Adipocyte (in vitro differentiated cells): ENCODE results near the gene ST7.
A peak's percentile ranks its signal among the peaks of the same experiment; 100 is the strongest.
"Not testable (repeated sequence)": the region's sequence is repeated elsewhere in the genome, so short reads cannot be mapped to it uniquely, and the experiment has no call there.

Experiments
- DNase-seq: peaks from one replicate; pipeline ENCODE4 v3.0.0-alpha.2; 2015; ENCODE audit warnings: low read depth
- H3K27me3 ChIP-seq: replicated peaks from 2 replicates; pipeline ENCODE4 v1.7.0; 2013; ENCODE audit warnings: mild to moderate bottlenecking, low read length, moderate library complexity; ENCODE audit not compliant: control insufficient read depth, insufficient read depth
- H3K36me3 ChIP-seq: 2 replicates; pipeline ENCODE4 v1.7.0; 2013; ENCODE audit warnings: low read length, mild to moderate bottlenecking, moderate library complexity; ENCODE audit not compliant: control insufficient read depth, insufficient read depth, severe bottlenecking
- H3K4me1 ChIP-seq: 2 replicates; pipeline ENCODE4 v1.7.0; 2013; ENCODE audit warnings: mild to moderate bottlenecking, low read length, moderate library complexity; ENCODE audit not compliant: control insufficient read depth, insufficient read depth
- H3K4me3 ChIP-seq: 2 replicates; pipeline ENCODE4 v1.7.0; 2013; ENCODE audit warnings: mild to moderate bottlenecking, low read length, moderate library complexity
- H3K9ac ChIP-seq: 2 replicates; pipeline ENCODE4 v1.7.0; 2013; ENCODE audit warnings: mild to moderate bottlenecking, low read length, moderate library complexity
- H3K9me3 ChIP-seq: 2 replicates; pipeline ENCODE4 v1.7.0; 2013; ENCODE audit warnings: mild to moderate bottlenecking, low read length, moderate library complexity; ENCODE audit not compliant: control insufficient read depth

ST7 gene

DNA sequence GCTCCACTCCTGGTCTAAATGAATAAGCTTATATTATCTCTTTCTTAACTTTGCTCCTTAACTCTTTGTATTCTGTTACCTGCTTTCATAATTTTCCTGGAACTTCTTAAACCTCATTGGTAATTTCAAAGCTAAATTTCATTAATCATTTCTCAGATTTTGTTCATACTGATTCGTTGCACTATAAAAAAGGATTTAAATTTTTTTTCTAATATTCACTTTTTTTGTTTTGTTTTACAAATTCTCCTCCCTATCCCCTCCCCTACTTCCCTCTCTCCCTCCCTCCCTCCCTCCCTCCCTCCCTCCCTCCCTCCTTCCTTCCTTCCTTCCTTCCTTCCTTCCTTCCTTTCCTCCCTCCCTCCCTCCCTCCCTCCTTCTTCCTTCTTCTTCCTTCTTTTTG is 14.7 kb downstream of the ST7 start:
- Histone ChIP-seq H3K27me3 (no peaks in the 10 kb centered on the region), H3K9ac (no peak overlapping the region), H3K36me3 (no peaks in the 10 kb centered on the region), H3K4me1 (peaks cover 11% of the 10 kb centered on the region), H3K4me3 (no peak overlapping the region), H3K9me3 (no peaks in the 10 kb centered on the region)
- no peak for DNase-seq

DNA sequence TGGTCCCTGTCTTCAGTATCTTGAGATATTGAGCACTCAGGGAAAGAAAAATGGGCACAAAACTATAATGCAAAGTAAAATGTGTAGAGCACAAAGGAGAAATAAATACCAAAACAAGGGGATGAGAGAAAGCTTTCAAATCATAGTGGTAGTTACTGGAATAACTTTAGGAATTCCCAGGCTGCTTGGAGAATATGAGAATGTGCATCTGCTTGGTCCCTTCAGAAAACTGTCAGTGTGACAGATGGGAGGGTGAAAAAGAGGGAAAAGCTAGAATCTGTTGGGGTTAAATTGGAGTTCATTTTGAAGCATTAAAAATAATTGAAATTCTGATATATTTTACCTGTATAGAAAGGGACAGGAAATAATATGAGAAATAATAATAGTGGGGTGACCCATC is 15.3 kb downstream of the ST7 start:
- Histone ChIP-seq H3K4me3 (no peak overlapping the region), H3K27me3 (no peaks in the 10 kb centered on the region), H3K9ac (no peak overlapping the region), H3K9me3 (no peaks in the 10 kb centered on the region), H3K36me3 (no peaks in the 10 kb centered on the region), H3K4me1 (peaks cover 11% of the 10 kb centered on the region)
- no peak for DNase-seq

DNA sequence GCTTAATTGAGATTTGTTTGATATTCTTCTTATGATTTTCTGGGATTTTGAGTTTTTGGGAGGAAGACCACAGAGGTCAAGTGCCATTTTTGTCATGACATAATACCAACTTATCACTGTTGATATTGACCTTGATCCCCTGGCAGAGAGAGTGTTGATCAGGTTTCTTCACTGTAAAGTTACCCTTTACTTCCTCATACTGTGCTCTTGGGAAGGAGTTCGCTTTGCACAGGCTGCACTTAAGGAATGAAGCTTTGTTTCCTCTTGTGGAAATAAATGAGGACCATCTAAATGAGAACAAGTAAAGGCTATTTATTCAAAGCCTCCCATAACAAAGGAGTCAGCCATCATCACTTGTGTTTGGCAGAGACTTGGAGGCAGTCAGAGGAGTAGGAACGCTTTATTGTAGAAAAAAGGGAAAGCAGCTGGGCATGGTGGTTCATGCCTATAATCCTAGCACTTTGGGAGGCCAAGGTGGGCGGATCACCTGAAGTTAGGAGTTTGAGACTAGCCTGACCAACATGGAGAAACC is 16.1 kb downstream of the ST7 start:
- no peaks in the 10 kb centered on the region for H3K9me3 ChIP-seq
- H3K4me1 ChIP-seq, result peaks cover 11% of the 10 kb centered on the region
- H3K27me3 ChIP-seq, result no peaks in the 10 kb centered on the region
- H3K9ac ChIP-seq, result no peak overlapping the region
- H3K36me3 ChIP-seq, result no peaks in the 10 kb centered on the region
- no peak for DNase-seq
- no peak overlapping the region for H3K4me3 ChIP-seq

DNA sequence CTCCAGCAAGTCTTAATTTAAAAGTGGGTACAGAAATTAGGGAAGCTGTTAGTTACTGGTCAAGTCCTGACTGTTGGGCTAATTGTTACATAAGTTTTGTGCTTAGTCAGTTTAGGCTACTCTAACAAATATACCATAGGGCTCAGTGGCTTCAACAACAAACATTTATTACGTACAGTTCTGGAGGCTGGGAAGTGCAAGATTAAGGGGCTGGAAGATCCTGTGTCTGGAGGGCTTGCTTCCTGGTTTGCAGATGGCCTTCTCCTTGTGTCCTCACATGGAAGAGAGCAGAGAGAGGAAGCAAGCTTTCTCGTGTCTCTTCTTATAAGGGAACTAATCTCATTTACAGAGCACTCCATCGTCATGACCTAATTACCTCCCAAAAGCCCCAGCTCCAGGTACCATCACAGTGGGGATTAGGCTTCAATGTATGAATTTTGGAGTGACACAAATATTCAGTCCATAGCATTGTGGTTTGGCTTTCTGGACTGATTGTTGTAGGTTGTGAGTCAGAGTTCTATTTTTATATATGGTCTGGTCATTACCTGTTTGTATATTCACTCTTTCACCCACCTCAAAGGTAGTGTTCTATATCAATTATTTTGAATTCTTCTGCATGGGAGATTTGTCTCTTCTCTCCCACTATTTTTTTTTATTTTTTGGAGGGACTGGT is 17.1 kb downstream of the ST7 start:
- Histone ChIP-seq H3K4me1 (peaks cover 11% of the 10 kb centered on the region), H3K9ac (no peak overlapping the region), H3K4me3 (no peak overlapping the region), H3K36me3 (no peaks in the 10 kb centered on the region), H3K27me3 (no peaks in the 10 kb centered on the region), H3K9me3 (no peaks in the 10 kb centered on the region)
- no peak for DNase-seq

DNA sequence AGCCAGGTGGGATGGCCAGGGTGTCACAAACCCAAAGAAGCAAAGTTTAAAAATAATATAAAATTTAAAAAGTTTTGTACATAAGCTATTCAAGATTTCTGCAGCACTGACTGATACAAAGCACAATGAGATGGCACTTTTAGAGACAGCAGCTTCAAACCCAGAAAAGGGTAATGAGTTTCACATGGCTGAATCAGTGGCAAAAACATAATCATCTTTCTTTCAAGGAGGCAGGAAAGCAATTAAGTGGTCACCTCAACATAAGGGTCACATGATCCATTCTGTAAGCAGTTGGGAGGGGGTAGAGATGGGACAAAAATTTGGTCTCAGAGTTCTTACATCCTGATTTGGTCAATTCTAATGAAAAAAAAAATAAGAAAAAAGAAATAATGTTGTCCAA is 17.9 kb downstream of the ST7 start:
- not testable (repeated sequence) for H3K9ac ChIP-seq, H3K4me3 ChIP-seq, H3K9me3 ChIP-seq

DNA sequence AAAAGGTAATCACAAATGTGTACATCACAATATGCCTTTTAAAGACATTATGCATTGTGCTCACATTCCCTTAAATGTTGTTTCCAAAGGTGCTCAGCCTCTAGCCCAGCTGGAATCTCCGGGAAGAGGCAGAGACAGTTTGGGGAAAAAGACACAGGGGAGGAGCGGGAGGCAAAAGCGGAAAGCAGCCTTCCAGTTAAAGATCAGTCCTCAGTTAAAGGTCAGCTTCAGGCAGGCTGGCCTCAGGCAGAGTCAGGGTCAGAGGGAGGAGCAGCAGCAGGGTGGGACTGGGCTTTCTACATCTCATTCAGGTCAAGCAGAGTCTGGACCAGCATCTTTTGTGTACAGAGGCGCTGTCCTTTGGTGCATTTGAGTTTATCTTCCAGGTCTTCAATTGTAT is 18.6 kb downstream of the ST7 start:
- Histone ChIP-seq H3K4me3 (no peak overlapping the region), H3K9me3 (no peaks in the 10 kb centered on the region), H3K4me1 (peaks cover 6% of the 10 kb centered on the region), H3K27me3 (no peaks in the 10 kb centered on the region), H3K36me3 (no peaks in the 10 kb centered on the region), H3K9ac (no peak overlapping the region)
- DNase-seq, result no peak

More for the DNA sequence above, 17.9 kb downstream of the ST7 start:
- DNase-seq, H3K36me3 ChIP-seq, H3K27me3 ChIP-seq: not testable (repeated sequence)
- H3K4me1 ChIP-seq, result peaks cover 11% of the 10 kb centered on the region

DNA sequence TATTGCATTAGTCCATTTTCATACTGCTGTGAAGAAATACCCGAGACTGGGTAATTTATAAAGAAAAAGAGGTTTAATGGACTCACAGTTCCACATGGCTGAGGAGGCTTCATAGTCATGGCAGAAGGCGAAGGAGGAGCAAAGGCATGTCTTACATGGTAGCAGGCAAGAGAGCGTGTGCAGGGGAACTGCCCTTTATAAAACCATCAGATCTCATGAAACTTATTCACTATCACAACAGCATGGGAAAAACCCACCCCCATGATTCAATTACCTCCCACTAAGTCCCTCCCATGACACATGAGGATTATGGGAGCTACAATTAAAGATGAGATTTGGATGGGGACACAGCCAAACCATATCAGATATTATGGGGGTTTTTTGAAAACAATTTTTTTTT is 21.7 kb downstream of the ST7 start:
- not testable (repeated sequence) for DNase-seq, H3K4me3 ChIP-seq, H3K4me1 ChIP-seq, H3K36me3 ChIP-seq, H3K27me3 ChIP-seq, H3K9ac ChIP-seq, H3K9me3 ChIP-seq

DNA sequence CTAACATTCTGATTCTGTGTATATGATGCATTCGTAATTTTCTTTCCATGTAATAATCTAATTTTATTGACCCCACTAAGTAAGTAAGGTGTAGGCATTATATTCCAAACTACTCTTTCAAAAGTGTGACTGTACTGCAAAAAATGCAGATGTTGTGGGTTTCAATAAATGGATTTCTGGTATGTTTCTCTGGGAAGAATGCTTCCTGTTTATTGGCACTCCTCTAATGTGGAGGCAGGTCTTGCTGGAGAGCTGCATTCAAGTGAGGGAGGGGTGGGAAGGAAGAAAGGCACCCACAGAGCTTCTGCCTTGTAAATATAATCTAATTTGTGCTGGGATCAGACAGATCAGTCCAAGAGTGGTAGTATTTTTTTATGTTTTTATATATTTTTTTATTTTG is 23.9 kb downstream of the ST7 start:
- H3K4me1 ChIP-seq, result peaks cover 9% of the 10 kb centered on the region

DNA sequence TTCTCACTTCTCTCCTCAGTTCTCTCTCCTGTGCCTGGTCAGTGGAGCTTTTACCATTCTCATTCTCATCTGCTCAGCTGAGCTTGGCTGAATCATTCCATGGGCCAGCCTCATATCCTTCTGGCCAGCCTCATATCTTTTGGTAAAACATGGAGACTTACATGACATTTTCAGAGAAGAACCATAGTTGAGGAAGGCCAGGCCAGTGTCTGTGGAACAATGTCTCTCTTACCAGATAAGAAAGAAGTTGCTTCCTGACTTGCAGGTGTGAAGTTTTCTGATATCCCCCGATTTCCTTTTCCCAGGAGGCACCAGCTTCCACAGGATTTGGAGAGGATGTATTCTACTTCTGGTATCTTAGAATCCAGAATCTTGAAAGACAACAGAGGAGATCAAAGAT is 24.7 kb downstream of the ST7 start:
- no peak for DNase-seq
- peaks cover 9% of the 10 kb centered on the region for H3K4me1 ChIP-seq
- H3K9me3 ChIP-seq, result no peaks in the 10 kb centered on the region
- H3K9ac ChIP-seq, result no peak overlapping the region
- no peak overlapping the region for H3K4me3 ChIP-seq
- H3K36me3 ChIP-seq, result no peaks in the 10 kb centered on the region
- no peaks in the 10 kb centered on the region for H3K27me3 ChIP-seq

More for the DNA sequence above, 23.9 kb downstream of the ST7 start:
- Histone ChIP-seq H3K9me3 (no peaks in the 10 kb centered on the region), H3K36me3 (no peaks in the 10 kb centered on the region), H3K4me3 (no peak overlapping the region), H3K9ac (no peak overlapping the region), H3K27me3 (no peaks in the 10 kb centered on the region)
- peak; percentile 41 for DNase-seq

DNA sequence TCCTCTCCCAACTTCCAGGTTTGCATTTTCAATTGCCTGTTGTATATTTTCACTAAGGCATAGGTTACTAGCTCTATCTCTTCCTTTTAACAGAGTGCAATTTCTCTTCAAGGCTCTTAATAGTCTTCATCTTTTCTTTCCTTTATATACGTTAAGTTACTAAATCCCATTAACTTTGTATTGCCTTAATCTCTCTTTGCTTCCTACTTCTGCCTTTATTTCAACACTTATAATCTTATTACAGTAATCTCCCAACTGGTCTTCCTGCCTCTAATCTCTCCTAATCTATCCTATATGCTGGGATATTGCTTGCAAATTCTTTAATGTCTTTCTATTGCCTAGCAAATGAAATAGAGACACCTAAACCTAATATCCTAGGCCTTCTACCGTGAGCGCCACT is 26.1 kb downstream of the ST7 start:
- no peaks in the 10 kb centered on the region for H3K9me3 ChIP-seq

DNA sequence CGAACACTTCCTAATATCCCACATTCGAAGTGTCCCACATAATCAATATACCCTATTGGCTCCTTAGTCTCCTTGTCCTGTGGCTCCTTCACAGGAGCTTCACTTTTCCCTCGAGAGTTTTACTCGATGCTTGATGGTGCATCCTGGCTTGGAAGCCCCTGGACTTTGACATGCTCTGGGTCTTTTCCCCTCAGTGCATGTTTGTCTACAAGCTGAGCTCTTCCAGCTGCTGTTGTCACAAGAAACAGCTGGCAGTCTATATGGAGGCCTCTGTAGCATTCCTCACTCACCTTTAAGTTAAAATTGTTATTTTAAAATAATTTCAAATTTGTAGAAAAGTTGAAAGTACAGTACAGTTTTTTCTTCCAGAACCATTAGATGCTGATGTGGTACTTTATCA is 27.1 kb downstream of the ST7 start:
- H3K27me3 ChIP-seq, result no peaks in the 10 kb centered on the region
- no peak overlapping the region for H3K4me3 ChIP-seq
- H3K36me3 ChIP-seq, result no peaks in the 10 kb centered on the region
- DNase-seq, result no peak
- no peak overlapping the region for H3K9ac ChIP-seq
- no peaks in the 10 kb centered on the region for H3K9me3 ChIP-seq
- peaks cover 12% of the 10 kb centered on the region for H3K4me1 ChIP-seq

More for the DNA sequence above, 26.1 kb downstream of the ST7 start:
- no peaks in the 10 kb centered on the region for H3K36me3 ChIP-seq
- no peak overlapping the region for H3K4me3 ChIP-seq
- peaks cover 9% of the 10 kb centered on the region for H3K4me1 ChIP-seq
- H3K27me3 ChIP-seq, result no peaks in the 10 kb centered on the region
- no peak overlapping the region for H3K9ac ChIP-seq
- no peak for DNase-seq

DNA sequence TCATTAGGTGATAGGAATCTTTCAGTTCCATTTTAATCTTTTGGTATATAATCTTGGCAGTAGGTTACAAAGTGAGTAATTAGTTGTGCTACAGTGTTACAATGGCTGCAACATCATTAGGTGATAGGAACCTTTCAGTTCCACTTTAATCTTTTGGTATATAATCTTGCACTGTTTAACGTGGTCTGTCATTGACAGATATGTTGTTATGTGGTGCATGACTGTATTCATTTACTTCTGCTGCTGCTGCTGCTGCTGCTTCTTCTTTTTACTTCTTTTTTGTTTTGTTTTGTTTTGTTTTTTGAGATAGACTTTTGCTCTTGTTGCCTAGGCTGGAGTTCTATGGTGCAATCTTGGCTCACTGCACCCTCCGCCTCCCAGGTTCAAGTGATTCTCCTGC is 28.6 kb downstream of the ST7 start:
- Histone ChIP-seq H3K36me3 (no peaks in the 10 kb centered on the region), H3K9me3 (no peaks in the 10 kb centered on the region), H3K27me3 (no peaks in the 10 kb centered on the region), H3K4me3 (no peak overlapping the region), H3K4me1 (peaks cover 27% of the 10 kb centered on the region), H3K9ac (no peak overlapping the region)
- no peak for DNase-seq
